AG09319 (cell line): ENCODE data around the gene CBLL1.

Source experiments
- DNase-seq: peaks from one replicate; pipeline ENCODE4 v3.0.0-alpha.2; 2010; ENCODE audit warnings: low read depth; ENCODE audit errors: extremely low read depth
- CTCF ChIP-seq: IDR thresholded peaks from 2 replicates; pipeline ENCODE4 v1.5.1; 2011; ENCODE audit warnings: low read depth, mild to moderate bottlenecking, inconsistent platforms, low read length, moderate library complexity

Gene CBLL1

GRCh38 chr7:107743567-107744344, at the start of gene CBLL1:
Gene CBLL1 (plus strand): TSS chr7:107744142. CDS start chr7:107744164, 22 bp downstream.
- peak; percentile 91 for DNase-seq
- peak; percentile 78 for TF ChIP-seq CTCF

DNA sequence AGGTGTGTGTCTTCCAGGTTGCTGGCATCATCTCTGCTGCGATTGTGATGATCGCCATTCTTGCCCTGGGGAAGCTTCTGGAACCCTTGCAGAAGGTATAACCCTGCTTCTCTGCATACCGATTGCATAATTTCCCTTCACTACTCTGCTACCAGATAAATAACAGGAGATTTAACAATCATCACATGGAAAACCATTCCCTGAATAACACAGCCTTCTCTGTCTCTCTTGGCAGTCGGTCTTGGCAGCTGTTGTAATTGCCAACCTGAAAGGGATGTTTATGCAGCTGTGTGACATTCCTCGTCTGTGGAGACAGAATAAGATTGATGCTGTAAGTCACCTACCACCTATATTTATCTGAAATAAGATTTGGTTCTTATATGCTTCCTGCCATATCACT, 49.6 kb upstream of the CBLL1 start:
- TF ChIP-seq CTCF, result no peak
- DNase-seq, result no peak

- no peak for TF ChIP-seq CTCF
- no peak for DNase-seq
These were observed 47.5 kb upstream of the CBLL1 start for GRCh38 chr7:107696330-107696946.

DNA sequence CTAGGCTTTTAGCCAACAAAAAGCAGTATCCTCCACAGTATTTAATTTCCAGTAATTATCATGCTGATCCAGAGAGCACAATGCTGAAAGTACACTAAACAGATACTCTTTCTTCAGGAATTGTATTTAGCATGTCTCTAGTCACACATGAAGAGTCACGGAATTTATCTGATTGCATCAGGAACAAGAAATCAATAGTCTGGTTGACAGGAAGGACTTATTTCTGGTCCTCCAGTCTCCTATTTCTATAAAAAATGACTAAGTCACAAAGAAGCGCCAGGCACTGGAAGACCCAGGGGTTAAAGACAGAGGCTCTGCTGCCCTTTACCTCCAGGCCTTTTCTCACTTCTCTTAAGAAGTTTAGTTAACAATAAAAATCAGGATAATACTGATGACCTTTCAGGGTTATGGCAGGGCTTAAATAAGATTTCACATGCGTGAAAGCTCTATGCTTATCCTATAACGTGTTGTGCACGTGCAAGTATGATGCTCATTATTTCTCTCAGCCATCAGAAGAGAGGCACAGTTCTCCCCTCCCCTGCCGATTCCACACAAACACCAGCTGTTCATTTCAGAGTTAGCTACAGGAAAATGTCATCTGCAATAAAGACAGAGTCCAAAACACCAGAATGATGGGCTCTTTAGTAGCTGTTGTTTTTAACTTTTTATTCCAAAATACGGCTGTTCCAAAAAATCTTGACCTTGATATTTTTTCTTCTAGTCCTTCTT, 46.5 kb upstream of the CBLL1 start:
- no peak for DNase-seq
- TF ChIP-seq CTCF, result no peak

- no peak for DNase-seq
- no peak for TF ChIP-seq CTCF
These were observed 43.4 kb upstream of the CBLL1 start for GRCh38 chr7:107700570-107700969.

DNA sequence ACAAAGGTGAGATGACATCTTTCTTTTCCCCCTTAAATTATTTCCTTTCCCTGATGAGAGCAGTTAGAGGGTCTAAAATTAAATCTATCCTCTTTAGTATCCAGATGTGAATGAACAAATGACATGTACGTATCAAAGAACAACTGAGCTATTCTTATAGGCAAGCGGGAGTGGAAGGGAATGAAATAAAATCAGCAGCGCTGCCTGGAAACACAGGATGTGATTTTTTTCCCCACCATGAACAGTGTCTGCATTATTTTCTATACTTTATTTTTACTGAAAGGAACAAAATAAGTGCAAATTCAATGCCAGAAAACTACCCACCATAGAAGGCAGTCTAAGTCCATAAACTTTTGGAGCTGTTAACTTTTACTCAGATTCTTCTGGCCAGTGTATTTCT, 42.8 kb upstream of the CBLL1 start:
- no peak for TF ChIP-seq CTCF
- no peak for DNase-seq

- no peak for TF ChIP-seq CTCF
- no peak for DNase-seq
These were observed 40.7 kb upstream of the CBLL1 start for GRCh38 chr7:107703219-107703618.
